H9 (cell line): ENCODE data around the gene VPS54. TPM values are rescaled to one million over a fixed set of nuclear protein-coding genes. Genes with fewer than 3 reads are reported as not detected.
A peak's percentile ranks its signal among the peaks of the same experiment; 100 is the strongest.

Experiments used
- DNase-seq: peaks from one replicate; pipeline ENCODE4 v3.0.0-alpha.2; 2017
- H2AFZ ChIP-seq: one replicate; pipeline ENCODE4 v1.6.1; 2013; ENCODE audit warnings: mild to moderate bottlenecking, low read length, control low read depth, moderate library complexity
- H2AK5ac ChIP-seq: 2 replicates; pipeline ENCODE4 v1.6.1; 2013; ENCODE audit warnings: low read length, control low read depth, mixed read lengths; ENCODE audit not compliant: insufficient read length
- H2BK120ac ChIP-seq: one replicate; pipeline ENCODE4 v1.6.1; 2013; ENCODE audit warnings: low read depth, mild to moderate bottlenecking, low read length, control low read depth, inconsistent platforms; ENCODE audit not compliant: poor library complexity, severe bottlenecking
- H2BK12ac ChIP-seq: 2 replicates; pipeline ENCODE4 v1.6.1; 2013; ENCODE audit warnings: low read length, control low read depth, mixed read lengths, low read depth; ENCODE audit not compliant: insufficient read length
- H2BK15ac ChIP-seq: 2 replicates; pipeline ENCODE4 v1.6.1; 2013; ENCODE audit warnings: low read depth, low read length, control low read depth
- H2BK20ac ChIP-seq: one replicate; pipeline ENCODE4 v1.6.1; 2013; ENCODE audit warnings: low read depth, mild to moderate bottlenecking, low read length, control low read depth, inconsistent platforms; ENCODE audit not compliant: poor library complexity, severe bottlenecking
- H2BK5ac ChIP-seq: 2 replicates; pipeline ENCODE4 v1.6.1; 2013; ENCODE audit warnings: low read length, control low read depth, mixed read lengths; ENCODE audit not compliant: insufficient read length
- H3K14ac ChIP-seq: 2 replicates; pipeline ENCODE4 v1.6.1; 2013; ENCODE audit warnings: low read length, control low read depth; ENCODE audit not compliant: insufficient read depth
- H3K18ac ChIP-seq: 2 replicates; pipeline ENCODE4 v1.6.1; 2013; ENCODE audit warnings: low read depth, mild to moderate bottlenecking, mixed read lengths, low read length, control low read depth; ENCODE audit not compliant: insufficient read length
- H3K23ac ChIP-seq: 2 replicates; pipeline ENCODE4 v1.6.1; 2013; ENCODE audit warnings: low read length, control low read depth, mixed read lengths, low read depth; ENCODE audit not compliant: insufficient read length
- H3K23me2 ChIP-seq: 2 replicates; pipeline ENCODE4 v1.6.1; 2013; ENCODE audit warnings: low read depth, mild to moderate bottlenecking, mixed read lengths, low read length, control low read depth; ENCODE audit not compliant: insufficient read length, poor library complexity, severe bottlenecking
- H3K27ac ChIP-seq: 2 replicates; pipeline ENCODE4 v1.5.1; 2013; ENCODE audit warnings: low read length, control low read depth, mixed read lengths, low read depth; ENCODE audit not compliant: insufficient read length
- H3K27me3 ChIP-seq: 2 replicates; pipeline ENCODE4 v1.6.1; 2013; ENCODE audit warnings: low read length, control low read depth, inconsistent platforms; ENCODE audit not compliant: insufficient read depth
- H3K4ac ChIP-seq: 2 replicates; pipeline ENCODE4 v1.6.1; 2013; ENCODE audit warnings: low read depth, mild to moderate bottlenecking, control low read depth, inconsistent platforms, low read length, moderate library complexity
- H3K4me1 ChIP-seq: 2 replicates; pipeline ENCODE4 v1.6.1; 2013; ENCODE audit warnings: low read length, control low read depth, inconsistent platforms; ENCODE audit not compliant: insufficient read depth
- H3K4me2 ChIP-seq: 2 replicates; pipeline ENCODE4 v1.6.1; 2013; ENCODE audit warnings: low read length, control low read depth, mixed read lengths; ENCODE audit not compliant: insufficient read length, insufficient read depth
- H3K56ac ChIP-seq: 2 replicates; pipeline ENCODE4 v1.6.1; 2013; ENCODE audit warnings: low read depth, mild to moderate bottlenecking, mixed read lengths, low read length, control low read depth; ENCODE audit not compliant: insufficient read length
- H3K79me1 ChIP-seq: 2 replicates; pipeline ENCODE4 v1.6.1; 2013; ENCODE audit warnings: low read depth, mild to moderate bottlenecking, moderate library complexity, low read length, control low read depth, inconsistent platforms; ENCODE audit not compliant: insufficient read depth, poor library complexity, severe bottlenecking
- H3K79me2 ChIP-seq: 2 replicates; pipeline ENCODE4 v1.6.1; 2013; ENCODE audit warnings: low read length, control low read depth, inconsistent platforms; ENCODE audit not compliant: insufficient read depth
- H3K9ac ChIP-seq: 2 replicates; pipeline ENCODE4 v1.6.1; 2013; ENCODE audit warnings: low read length, control low read depth, mixed read lengths; ENCODE audit not compliant: insufficient read length; ENCODE audit errors: extremely low read depth
- H3K9me3 ChIP-seq: one replicate; pipeline ENCODE4 v1.6.1; 2013; ENCODE audit warnings: low read depth, low read length, inconsistent platforms; ENCODE audit not compliant: control insufficient read depth
- H3T11ph ChIP-seq: one replicate; pipeline ENCODE4 v1.6.1; 2013; ENCODE audit warnings: mild to moderate bottlenecking, low read length, control low read depth, inconsistent platforms
- H4K20me1 ChIP-seq: one replicate; pipeline ENCODE4 v1.6.1; 2013; ENCODE audit not compliant: control insufficient read depth, insufficient read length, insufficient read depth
- H4K5ac ChIP-seq: 2 replicates; pipeline ENCODE4 v1.6.1; 2013; ENCODE audit warnings: low read depth, mild to moderate bottlenecking, mixed read lengths, low read length, control low read depth; ENCODE audit not compliant: insufficient read length
- H4K8ac ChIP-seq: replicated peaks from 2 replicates; pipeline ENCODE4 v1.6.1; 2013; ENCODE audit warnings: low read length, control low read depth, mixed read lengths, low read depth; ENCODE audit not compliant: insufficient read length
- H4K91ac ChIP-seq: 2 replicates; pipeline ENCODE4 v1.6.1; 2013; ENCODE audit warnings: low read depth, mild to moderate bottlenecking, moderate library complexity, mixed read lengths, low read length, control low read depth; ENCODE audit not compliant: insufficient read length
- H3K27ac Mint-ChIP-seq, 3 experiments: 2 replicates in 2 of 3; 3 replicates in 1 of 3; pipeline ENCODE4 v1.8.0; 2020 to 2021; ENCODE audit warnings: mixed read lengths in 3 of 3, mild to moderate bottlenecking in 1 of 3, moderate library complexity in 1 of 3
- H3K27me3 Mint-ChIP-seq: 2 replicates; pipeline ENCODE4 v1.8.0; 2021; ENCODE audit warnings: low read depth, mild to moderate bottlenecking, moderate library complexity, mixed read lengths
- H3K36me3 Mint-ChIP-seq, 3 experiments: 2 replicates in 2 of 3; 3 replicates in 1 of 3; pipeline ENCODE4 v1.8.0; 2020 to 2021; ENCODE audit warnings: low read depth in 3 of 3, mixed read lengths in 3 of 3; ENCODE audit not compliant: insufficient read depth in 1 of 3
- H3K4me1 Mint-ChIP-seq, 2 experiments: 2 replicates each; pipeline ENCODE4 v1.8.0; 2020; ENCODE audit warnings: mixed read lengths in 2 of 2
- H3K4me3 Mint-ChIP-seq, 2 experiments: 2 replicates in 1 of 2; 3 replicates in 1 of 2; pipeline ENCODE4 v1.8.0; 2020 to 2021; ENCODE audit warnings: mild to moderate bottlenecking in 2 of 2, mixed read lengths in 2 of 2, moderate library complexity in 1 of 2
- H3K9me3 Mint-ChIP-seq, 2 experiments: 2 replicates in 1 of 2; 3 replicates in 1 of 2; pipeline ENCODE4 v1.8.0; 2020; ENCODE audit warnings: mild to moderate bottlenecking in 2 of 2, mixed read lengths in 2 of 2, moderate library complexity in 1 of 2
- WGBS: extraction: QIAGEN DNeasy Blood & Tissue Kit; methylation state at CpG from one replicate; pipeline ENCODE4 v1.1.7; 2013; ENCODE audit warnings: missing lambda C conversion rate, low lambda C conversion rate, mixed read lengths; ENCODE audit not compliant: insufficient read length; ENCODE audit errors: extremely low coverage; 5-methylcytosine and 5-hydroxymethylcytosine counted together
- total RNA-seq: library from RNA; stranded (reverse); gene quantifications from 2 replicates; pipeline ENCODE4 v1.2.1, GENCODE V29; 2021
- TF ChIP-seq, protein P1 (sequence below): fragments of 200-600 bp; sonication (generic); conservative IDR thresholded peaks from 3 replicates; pipeline ENCODE4 v1.8.0; 2021; ENCODE audit warnings: antibody characterized with exemption, mild to moderate bottlenecking

Gene VPS54
- total RNA-seq, 1 experiment from 2014 or later = 13.4 TPM

DNA sequence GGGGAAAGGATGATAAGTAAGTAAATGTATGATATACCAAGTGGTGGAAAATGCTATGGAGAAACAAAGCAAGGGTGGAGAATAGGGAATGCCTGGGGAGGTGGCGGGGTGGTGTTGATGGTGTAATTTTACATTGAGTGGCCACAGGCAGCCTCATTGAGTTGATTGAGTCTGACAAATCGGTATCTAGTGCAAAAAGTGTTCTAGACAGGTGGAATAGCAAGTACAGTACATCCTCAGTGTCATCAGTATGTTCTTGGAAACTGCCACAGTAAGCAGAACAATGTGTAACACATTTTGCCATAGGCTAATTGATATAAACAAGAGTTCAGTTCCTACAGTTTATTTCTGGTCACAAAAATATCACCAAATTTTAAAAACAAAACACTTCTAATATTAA is 131.2 kb downstream of the VPS54 start:
- Histone ChIP-seq H3K23me2 (no peaks in the 10 kb centered on the region), H4K20me1 (no peaks in the 10 kb centered on the region), H3K18ac (no peak overlapping the region), H3K4ac (no peak overlapping the region), H3K79me2 (no peaks in the 10 kb centered on the region), H2AFZ (no peak overlapping the region), H2BK120ac (no peak overlapping the region), H2BK20ac (no peak overlapping the region), H4K8ac (no peak overlapping the region), H3K14ac (no peak overlapping the region), H2BK5ac (no peak overlapping the region), H3K27me3 (no peaks in the 10 kb centered on the region), H2BK15ac (no peak overlapping the region), H4K5ac (no peak overlapping the region), H3K23ac (no peak overlapping the region), H4K91ac (no peak overlapping the region), H3K9me3 (no peaks in the 10 kb centered on the region), H3K27ac (no peak overlapping the region), H3K9ac (no peak overlapping the region), H2AK5ac (no peak overlapping the region), H2BK12ac (no peak overlapping the region), H3K4me2 (no peak overlapping the region), H3K79me1 (no peaks in the 10 kb centered on the region), H3T11ph (no peak overlapping the region), H3K4me1 (peaks cover 5% of the 10 kb centered on the region; the same call in 1 of the 2 replicates), H3K56ac (no peak overlapping the region)
- peaks cover 51 to 91% (median 91%) of the 10 kb centered on the region in 3 experiments for H3K36me3 Mint-ChIP-seq
- TF ChIP-seq, protein P1, sequence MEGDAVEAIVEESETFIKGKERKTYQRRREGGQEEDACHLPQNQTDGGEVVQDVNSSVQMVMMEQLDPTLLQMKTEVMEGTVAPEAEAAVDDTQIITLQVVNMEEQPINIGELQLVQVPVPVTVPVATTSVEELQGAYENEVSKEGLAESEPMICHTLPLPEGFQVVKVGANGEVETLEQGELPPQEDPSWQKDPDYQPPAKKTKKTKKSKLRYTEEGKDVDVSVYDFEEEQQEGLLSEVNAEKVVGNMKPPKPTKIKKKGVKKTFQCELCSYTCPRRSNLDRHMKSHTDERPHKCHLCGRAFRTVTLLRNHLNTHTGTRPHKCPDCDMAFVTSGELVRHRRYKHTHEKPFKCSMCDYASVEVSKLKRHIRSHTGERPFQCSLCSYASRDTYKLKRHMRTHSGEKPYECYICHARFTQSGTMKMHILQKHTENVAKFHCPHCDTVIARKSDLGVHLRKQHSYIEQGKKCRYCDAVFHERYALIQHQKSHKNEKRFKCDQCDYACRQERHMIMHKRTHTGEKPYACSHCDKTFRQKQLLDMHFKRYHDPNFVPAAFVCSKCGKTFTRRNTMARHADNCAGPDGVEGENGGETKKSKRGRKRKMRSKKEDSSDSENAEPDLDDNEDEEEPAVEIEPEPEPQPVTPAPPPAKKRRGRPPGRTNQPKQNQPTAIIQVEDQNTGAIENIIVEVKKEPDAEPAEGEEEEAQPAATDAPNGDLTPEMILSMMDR = no peak
- peaks cover 21 to 31% of the 10 kb centered on the region in 2 experiments for H3K4me1 Mint-ChIP-seq
- no peak overlapping the region for H3K4me3 Mint-ChIP-seq
- H3K27ac Mint-ChIP-seq = peak overlapping the region in 2 of 3 experiments; percentile 62 to 87; a peak in 3 of 7 replicates
- WGBS = no CpG with 5 or more reads among the region's 2 CpGs
- H3K27me3 Mint-ChIP-seq = no peaks in the 10 kb centered on the region; the same call in 1 of the 2 replicates
- DNase-seq = no peak
- no peaks in the 10 kb centered on the region for H3K9me3 Mint-ChIP-seq
